Measurements from ENCODE around the gene MAS1.

Gene MAS1

DNA sequence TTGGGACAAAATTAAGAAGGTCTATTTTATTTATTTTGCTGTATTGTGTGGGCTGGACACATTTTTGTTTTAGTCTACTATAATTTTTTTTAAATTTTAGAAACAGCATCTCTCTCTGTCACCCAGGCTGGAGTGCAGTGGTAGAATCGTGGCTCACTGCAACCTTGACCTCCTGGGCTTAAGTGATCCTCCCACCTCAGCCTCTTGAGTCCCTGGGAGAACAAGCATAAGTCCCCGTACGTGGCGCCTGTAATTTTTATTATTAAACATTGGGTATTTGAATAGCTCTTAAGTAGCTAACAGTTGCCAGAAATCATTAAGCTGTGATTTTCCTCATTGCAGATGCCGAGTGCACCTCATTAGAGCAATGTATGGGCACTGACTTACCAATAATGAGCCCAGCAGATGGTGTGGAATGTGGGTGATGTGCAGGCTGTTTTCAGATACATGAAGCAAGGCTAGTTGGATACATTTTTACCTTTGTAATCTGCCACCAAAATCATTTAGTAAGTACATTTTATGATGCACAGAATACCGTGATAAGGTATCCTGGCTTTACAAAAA lies 10.3 kb upstream of the MAS1 start:
- no peak for DNase-seq

- DNase-seq: no peak
These were observed 6.1 kb upstream of the MAS1 start for GRCh38 chr6:159884720-159885119.

GRCh38 chr6:159886270-159886669 lies 4.5 kb upstream of the MAS1 start:
- DNase-seq: no peak

DNA sequence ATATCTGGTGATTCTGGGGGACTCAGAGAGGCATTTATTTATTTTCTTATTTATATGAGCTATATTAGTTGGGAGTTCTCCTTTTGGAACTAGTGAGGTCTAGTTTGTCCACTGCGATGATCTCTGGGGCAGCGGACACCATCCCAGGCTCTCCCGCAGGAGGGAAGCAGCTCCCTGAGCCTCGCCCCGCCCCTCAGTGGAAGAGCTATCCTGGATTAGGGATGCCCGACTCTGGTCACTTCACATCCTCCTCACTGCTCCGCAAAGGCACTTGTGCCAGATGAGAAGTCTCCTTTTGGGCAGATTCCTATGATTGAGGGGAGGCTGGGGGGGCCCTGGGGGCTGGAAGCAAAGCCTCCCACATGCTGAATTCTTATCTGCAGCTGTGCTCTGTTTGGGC lies 3.6 kb upstream of the MAS1 start:
- DNase-seq: no peak

DNA sequence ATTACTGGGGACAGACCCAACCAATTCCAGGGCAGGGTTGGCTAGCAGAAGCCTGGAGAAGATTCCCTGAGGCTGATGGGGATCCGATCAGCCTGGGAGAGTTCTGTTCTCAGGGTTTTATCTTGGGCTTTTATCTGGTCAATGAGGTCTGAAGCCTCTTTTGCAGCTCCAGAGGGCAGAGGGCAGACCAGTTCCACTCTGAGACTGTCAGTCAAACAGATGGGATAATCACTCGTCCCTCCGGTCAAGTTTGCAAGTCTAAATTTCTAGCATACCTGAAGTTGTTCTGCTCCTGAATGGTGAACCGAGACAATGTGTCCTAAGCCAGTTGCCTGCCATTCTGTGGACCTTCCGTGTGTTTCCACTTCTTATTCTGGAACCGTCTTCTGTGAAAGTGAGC lies 3.0 kb upstream of the MAS1 start:
- DNase-seq: no peak

DNA sequence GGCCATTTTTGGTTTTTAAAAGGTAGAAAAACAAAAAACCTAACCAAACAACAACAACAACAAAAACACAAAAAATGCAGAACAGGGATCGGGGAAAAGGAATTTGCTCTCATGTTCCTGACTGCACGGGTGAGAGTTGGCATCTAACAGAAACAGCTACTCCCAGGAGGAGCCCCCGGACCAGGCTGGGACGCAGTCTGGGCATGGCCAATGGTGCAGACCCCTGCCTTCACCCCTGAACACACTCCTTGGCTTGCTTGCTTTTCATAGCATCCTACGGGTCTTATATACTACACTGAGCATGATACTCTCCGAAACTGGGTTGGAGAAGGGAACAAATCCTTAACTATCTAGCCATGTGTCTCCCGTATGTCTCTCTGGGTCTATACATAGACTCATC lies 587 bp upstream of the MAS1 start:
- no peak for DNase-seq

- no peak for DNase-seq
These were observed 1.3 kb downstream of the MAS1 start for GRCh38 chr6:159892053-159892452.

GRCh38 chr6:159893064-159893463 lies 2.3 kb downstream of the MAS1 start:
- DNase-seq: no peak

- DNase-seq: no peak
These were observed 4.2 kb downstream of the MAS1 start for GRCh38 chr6:159894991-159895390.

DNA sequence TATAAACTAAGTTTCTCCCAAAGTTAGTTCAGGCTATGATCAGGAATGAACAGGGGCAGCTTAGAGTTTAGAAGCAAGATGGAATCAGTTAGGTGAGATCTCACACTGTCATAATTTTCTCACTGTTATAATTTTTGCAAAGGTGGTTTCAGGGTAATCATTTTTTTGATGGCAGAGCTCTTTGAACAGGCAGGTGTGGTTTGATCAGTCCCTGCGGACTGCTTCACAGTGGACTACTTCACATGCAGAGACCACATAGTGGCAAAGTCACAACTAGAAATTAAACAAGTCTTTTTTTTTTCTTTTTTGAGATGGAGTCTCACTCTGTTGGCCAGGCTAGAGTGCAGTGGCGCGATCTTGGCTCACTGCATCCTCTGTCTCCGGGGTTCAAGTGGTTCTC lies 6.8 kb downstream of the MAS1 start:
- DNase-seq: no peak

- DNase-seq: no peak
These were observed 7.7 kb downstream of the MAS1 start for GRCh38 chr6:159898519-159898918.

DNA sequence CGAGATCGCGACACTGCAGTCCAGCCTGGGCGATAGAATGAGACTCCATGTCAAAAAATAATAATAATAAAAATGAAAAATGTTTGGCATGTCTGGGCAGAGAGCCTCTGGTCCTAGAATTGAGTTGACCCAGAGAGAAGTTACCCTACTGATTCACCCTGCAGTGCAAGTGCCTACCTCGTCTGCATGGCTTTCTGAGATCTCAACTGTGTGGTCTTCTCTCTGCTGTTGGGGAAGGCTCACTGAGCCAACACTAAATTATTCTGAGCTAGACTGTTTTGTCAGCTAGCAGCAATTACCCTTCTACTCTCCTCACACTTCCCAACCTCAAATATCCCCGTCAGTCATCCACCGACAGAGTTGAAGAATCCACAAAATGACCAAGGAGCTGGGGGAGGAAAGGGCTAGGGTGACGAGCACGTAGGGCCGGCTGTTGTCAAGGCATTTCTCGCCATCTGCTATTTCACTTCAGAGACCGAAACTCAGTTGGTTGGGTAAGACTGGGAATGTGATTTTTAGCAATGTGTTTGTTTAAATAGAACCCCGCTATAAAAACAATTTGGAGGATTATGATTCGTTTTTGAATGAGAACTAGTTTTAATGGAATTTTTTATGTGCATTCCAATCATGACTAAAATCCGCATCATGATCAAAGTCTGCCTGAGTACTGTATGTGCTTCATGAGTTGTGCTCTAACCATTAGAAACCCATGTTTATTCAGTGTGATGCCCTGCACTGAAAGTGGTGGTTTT lies 9.4 kb downstream of the MAS1 start:
- DNase-seq: no peak

DNA sequence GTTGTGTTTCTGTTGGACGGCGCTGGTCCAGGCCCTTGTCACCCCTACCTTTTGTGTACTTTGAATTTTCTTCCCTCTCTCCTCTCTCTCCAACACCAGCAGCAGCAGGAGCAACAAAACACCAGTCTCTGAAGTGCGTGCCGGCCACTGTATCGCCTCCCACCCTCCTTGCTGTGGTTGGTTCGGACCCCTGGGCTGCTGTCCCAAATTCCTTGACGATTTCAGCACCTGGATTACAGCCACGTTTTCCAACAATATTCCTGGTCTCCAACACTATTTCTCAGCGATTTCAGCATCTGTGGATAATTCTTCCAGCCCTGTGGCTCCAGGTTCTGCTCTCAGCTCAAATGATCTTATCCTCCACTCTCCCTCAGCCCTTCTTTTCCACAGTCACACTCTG lies 11.8 kb downstream of the MAS1 start:
- DNase-seq: no peak

DNA sequence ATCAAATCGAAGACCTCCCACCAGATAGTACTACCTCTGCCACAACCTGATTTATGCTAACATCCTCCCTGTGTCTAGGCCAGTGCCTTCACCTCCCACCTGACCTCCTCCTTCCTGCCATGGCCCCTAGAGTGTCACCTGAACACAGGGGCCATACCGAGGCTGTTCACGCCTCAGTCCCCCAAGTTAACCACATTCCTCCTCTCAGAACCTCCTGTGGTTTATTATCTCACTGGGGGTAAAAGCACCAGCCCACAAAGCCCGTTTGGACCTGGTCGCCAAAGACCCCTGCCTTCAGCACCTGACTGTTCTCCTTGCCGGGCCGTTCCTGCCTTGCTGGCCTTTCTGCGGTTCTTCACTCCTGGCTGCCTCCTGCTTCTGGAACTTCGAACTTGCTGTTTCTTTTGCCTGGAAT lies 13.7 kb downstream of the MAS1 start:
- DNase-seq: no peak

- DNase-seq: no peak
These were observed 15.6 kb downstream of the MAS1 start for GRCh38 chr6:159906400-159906799.

DNA sequence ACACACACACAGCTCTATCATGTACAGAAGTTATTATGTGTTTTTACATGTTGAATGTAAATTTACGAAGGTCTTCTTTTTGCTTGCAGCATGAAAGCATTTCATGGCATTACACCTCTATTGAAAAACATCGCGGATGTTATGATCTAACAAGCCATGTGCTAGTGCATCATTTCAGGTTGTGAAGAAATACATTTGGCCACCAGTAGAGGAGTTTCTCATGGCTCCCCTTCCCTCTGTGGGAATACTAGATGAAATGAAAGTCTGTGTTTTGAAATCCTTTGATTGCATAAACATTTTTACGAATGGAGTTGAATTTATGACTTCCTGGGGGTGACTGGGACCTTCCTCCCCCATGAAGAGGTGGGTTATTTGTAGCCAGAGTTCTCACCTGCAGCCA lies 17.7 kb downstream of the MAS1 start:
- DNase-seq: no peak

DNA sequence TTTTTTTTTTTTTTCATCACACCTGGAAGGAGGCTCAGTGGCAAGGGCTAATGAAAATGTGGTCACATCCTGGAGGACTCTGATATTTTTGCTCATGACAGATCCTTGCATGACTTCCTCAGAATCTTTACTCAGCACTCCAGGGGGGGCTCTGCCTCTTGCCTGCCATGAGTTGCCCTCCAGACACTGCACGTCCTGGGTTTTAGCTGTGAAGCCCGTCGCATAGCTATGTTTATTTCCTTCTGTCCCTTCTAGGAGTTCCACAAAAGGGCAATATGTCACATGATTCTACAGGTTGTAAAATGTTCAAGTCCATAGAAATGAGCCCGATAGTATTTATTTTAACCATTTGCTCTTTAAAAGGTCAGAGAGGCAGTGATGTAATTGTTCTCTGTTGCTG lies 18.2 kb downstream of the MAS1 start:
- no peak for DNase-seq

GRCh38 chr6:159910342-159910741 lies 19.6 kb downstream of the MAS1 start:
- no peak for DNase-seq

DNA sequence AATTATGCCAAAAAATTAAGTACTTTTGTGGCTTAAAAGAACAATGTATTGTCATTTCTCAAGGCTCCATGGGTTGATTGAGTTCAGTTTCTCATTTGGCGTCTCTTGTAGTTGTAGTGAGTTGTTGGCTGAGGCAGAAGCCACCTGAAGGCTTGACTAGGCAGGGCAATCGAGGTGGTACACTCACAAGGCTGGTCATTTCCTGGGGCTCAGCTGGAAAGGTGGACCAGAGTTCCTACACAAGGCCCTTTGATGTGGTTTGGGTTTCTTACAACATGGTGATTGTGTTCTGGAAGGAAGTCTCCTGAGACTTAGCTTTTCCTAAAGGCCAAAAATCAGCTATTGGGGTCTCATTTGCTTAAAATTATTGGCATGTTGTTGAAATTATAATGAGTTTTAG lies 22.6 kb downstream of the MAS1 start:
- no peak for DNase-seq

DNA sequence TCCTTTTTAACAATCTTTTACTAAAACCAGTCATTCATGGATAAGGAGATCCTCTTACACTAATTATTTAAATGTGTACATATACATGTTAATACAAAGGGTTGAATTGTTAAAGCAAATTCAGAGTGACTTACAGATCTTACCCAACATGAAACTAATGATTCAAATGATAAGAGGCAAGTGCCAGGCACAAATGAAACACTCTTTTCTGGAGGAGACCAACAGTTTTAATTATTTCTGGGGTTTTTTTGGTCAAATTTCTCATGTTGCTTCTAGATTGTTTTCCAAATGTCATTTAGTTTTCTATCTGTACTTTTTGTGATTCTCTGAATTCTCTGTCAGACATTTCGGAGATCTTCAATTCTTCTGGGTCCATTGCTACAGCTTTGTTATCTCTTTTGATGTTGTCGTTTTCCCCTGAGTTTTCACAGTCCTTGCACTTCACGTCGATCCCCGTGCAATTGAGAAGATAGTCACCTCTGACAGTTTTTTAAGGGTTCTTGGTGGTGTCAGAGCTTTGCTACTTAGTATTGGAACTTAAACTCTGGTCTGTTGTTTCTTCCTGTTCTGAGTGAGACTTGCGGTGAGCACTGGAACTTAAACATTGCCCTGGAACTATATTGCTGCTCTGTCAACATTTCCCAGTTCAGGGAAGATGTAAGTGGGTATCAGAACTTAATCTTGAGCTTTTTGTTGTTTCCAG lies 23.2 kb downstream of the MAS1 start:
- DNase-seq: no peak

DNA sequence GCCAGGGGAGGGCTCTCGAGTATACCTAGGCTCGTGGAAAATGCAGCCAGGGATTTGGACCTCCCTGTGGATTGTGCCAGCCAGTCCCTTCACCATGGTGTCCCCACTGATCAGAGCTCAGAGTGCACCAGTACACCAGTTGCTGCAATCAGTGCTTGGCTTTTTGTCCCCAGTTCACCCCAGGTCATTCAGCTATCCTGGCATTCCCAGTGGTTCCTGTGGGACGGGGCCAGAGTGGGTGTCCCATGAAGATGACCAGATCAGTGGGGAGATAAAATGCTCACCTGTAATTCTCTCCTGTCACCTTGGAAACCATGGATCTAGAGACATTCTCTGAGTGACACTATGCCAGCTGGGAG lies 23.8 kb downstream of the MAS1 start:
- no peak for DNase-seq

GRCh38 chr6:159915397-159915796 lies 24.6 kb downstream of the MAS1 start:
- DNase-seq: no peak

DNA sequence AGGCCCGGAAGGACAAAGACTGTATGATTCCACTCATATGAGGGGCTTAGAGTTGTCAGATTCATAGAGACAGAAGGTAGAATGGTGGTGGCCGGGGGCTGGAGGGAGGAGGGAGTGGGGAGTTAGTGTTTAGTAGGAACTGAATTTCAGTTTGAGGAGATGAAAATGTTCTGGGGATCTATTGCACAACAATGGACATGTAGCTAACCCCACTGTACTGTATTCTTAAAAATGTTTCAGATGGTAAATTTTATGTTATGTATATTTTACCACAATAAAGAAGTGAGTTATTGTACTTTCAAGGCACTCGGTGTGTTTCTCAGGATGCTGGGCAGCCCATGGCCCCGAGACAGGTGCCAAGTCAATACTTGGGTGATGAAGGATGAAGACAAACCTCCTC lies 25.4 kb downstream of the MAS1 start:
- DNase-seq: no peak

DNA sequence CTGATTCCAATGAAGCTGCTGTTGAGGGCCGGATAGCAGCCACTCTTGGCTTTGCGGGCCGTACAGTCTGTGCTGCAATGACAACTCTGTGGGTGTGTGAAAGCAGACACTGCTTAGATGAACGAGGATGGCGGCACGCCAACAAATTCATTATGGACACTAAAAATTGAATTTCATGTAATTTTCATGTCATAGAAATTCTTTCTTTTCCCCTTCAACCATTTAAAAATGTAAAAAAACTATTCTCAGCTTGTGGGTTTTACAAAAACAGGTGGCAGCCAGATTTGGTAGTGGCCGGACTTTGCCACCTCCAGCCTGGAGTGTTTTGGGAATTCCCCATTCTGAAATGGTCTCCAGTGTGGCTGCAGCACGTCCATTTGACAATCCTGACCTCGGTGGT lies 26.0 kb downstream of the MAS1 start:
- no peak for DNase-seq

Measured in central memory CD4-positive, alpha-beta T cell (primary cell).